Suprapubic skin (tissue), 4 donors: ENCODE results near the gene GMPPA. TPM values are rescaled to one million over a fixed set of nuclear protein-coding genes. Genes with fewer than 3 reads are reported as not detected.

Experiments
- DNase-seq, 2 donors: peaks; one replicate each; pipeline ENCODE4 v3.0.0-alpha.2; 2019; ENCODE audit warnings: low spot score in 2 of 2
- H3K27ac ChIP-seq: fragments of 200-600 bp; sonication (generic); one replicate; pipeline ENCODE4 v1.5.1; 2019
- H3K27me3 ChIP-seq: fragments of 200-600 bp; sonication (generic); one replicate; pipeline ENCODE4 v1.5.1; 2019
- H3K36me3 ChIP-seq: fragments of 200-600 bp; sonication (generic); one replicate; pipeline ENCODE4 v1.5.1; 2019
- H3K4me1 ChIP-seq: fragments of 200-600 bp; sonication (generic); one replicate; pipeline ENCODE4 v1.5.1; 2019
- H3K4me3 ChIP-seq: fragments of 200-600 bp; sonication (generic); one replicate; pipeline ENCODE4 v1.5.1; 2019; ENCODE audit warnings: mild to moderate bottlenecking
- H3K9me3 ChIP-seq: fragments of 200-600 bp; sonication (generic); one replicate; pipeline ENCODE4 v1.5.1; 2019
- CTCF ChIP-seq, 2 donors: fragments of 200-600 bp in 1 of 2; fragments of 450-650 bp in 1 of 2; sonication (generic) in 1 of 2; IDR thresholded peaks; one replicate each; pipeline ENCODE4 v1.5.1; 2016 to 2019; ENCODE audit warnings: antibody characterized with exemption in 2 of 2, mild to moderate bottlenecking in 1 of 2, moderate library complexity in 1 of 2
- EP300 ChIP-seq: sonication (generic); formaldehyde crosslinking; IDR thresholded peaks from one replicate; pipeline ENCODE4 v1.6.1; 2017; ENCODE audit warnings: antibody characterized with exemption
- POLR2A ChIP-seq, 2 donors: fragments of 450-650 bp; IDR thresholded peaks; one replicate each; pipeline ENCODE4 v1.6.1; 2017; ENCODE audit warnings: antibody characterized with exemption in 2 of 2, mild to moderate bottlenecking in 2 of 2, moderate library complexity in 2 of 2
- POLR2AphosphoS5 ChIP-seq, 3 donors: sonication (generic); formaldehyde crosslinking; IDR thresholded peaks; one replicate each; pipeline ENCODE4 v1.6.1; 2017; ENCODE audit warnings: antibody characterized with exemption in 3 of 3
- WGBS: methylation state at CpG from one replicate; pipeline ENCODE4 v1.1.5; 2018; 5-methylcytosine and 5-hydroxymethylcytosine counted together
- total RNA-seq, 4 donors: library from RNA; depleted of rRNA; stranded (reverse); fragments of >200 nt; gene quantifications; one replicate each; pipeline ENCODE4 v1.1.0, GENCODE V29; 2016

The GMPPA gene
- total RNA-seq, 4 donors from 2014 or later: 18.3 to 31.3 (median 22.3) TPM

DNA sequence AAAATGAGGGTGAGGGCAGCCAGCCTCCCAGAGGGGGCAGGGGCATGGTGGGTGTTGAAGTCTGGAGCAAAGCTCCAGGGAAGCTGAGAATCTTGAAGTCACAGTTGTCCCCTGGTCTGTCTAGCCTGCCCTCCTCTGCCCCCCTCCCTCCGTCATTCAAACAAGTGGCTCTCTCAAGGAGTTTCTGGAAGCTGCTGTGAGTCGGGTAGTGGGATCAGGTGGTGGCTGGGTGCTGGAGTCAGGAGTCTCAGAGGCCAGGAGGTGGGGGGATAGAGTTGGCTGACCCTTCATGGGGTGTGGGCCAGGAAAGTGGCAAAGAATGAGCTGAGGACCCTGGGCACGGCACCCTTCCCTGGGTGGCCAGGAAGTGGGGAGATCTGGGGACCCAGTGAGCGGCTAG, 15.1 kb downstream of the GMPPA start:
- no peak for DNase-seq
- Histone ChIP-seq H3K27me3 (peaks cover 95% of the 10 kb centered on the region), H3K4me3 (no peak overlapping the region), H3K4me1 (peaks cover 27% of the 10 kb centered on the region), H3K27ac (no peak overlapping the region), H3K9me3 (no peaks in the 10 kb centered on the region), H3K36me3 (no peaks in the 10 kb centered on the region)
- WGBS: 24% methylated on average over 4 of the region's 4 CpGs
- TF ChIP-seq CTCF (IDR thresholded peaks at IDR 0.05): no peak
- TF ChIP-seq EP300: no peak
- TF ChIP-seq POLR2A (IDR thresholded peaks at IDR 0.05): no peak
- TF ChIP-seq POLR2AphosphoS5 (IDR thresholded peaks at IDR 0.05): no peak

DNA sequence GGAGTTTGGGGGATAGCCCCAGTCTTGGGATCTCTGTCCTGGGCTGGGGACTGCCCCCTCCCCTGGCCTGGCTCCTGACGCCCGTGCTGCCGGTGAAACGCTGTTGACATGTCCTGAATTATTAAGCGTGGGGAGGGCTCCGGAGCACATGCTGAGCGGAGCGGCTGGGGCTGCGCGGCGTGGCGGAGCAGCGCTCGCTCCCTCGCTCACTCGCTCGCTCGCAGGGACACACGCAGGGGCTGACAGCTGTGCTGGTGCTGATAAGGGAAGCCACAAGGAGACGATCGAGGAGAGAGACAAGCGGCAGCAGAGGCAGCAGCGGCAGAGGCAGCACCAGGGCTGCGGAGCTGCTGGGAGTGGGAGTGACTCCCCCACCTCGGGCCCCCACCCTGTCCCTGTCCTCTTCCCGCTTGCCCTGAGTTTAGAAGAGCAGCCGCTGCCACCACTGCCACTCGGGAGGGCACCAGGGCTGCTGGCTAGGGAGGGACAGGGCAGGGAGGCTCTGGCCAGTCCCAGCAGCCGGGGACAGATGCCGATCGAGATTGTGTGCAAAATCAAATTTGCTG, 15.6 kb downstream of the GMPPA start, which contains the start of gene ASIC4:
TSS of gene ASIC4 (plus strand) at position 287 of the 566 bp plus-strand sequence. CDS start at position 530, 243 bp downstream.
- WGBS: 12% methylated on average over 19 of the region's 31 CpGs
- no peak within 1 kb of the TSS for H3K4me3 ChIP-seq
- peaks cover 94% of the 10 kb centered on the region for H3K27me3 ChIP-seq

GRCh38 chr2:219514836-219515235, 16.1 kb downstream of the GMPPA start:
- WGBS: 81% methylated on average over 13 of the region's 21 CpGs
- Histone ChIP-seq H3K9me3 (no peaks in the 10 kb centered on the region), H3K27me3 (peaks cover 93% of the 10 kb centered on the region), H3K4me3 (no peak overlapping the region), H3K4me1 (peaks cover 17% of the 10 kb centered on the region), H3K36me3 (no peaks in the 10 kb centered on the region), H3K27ac (no peak overlapping the region)
- TF ChIP-seq CTCF (IDR thresholded peaks at IDR 0.05) (no peak), EP300 (no peak), POLR2A (IDR thresholded peaks at IDR 0.05) (no peak), POLR2AphosphoS5 (IDR thresholded peaks at IDR 0.05) (no peak)
- no peak for DNase-seq

More for the DNA sequence above, 15.6 kb downstream of the GMPPA start, which contains the start of gene ASIC4:
- no peak for TF ChIP-seq EP300
- TF ChIP-seq CTCF (IDR thresholded peaks at IDR 0.05): no peak
- DNase-seq: no peak
- no peaks in the 10 kb centered on the region for H3K9me3 ChIP-seq
- H3K27ac ChIP-seq: no peak within 1 kb of the TSS
- peaks cover 22% of the 10 kb centered on the region for H3K4me1 ChIP-seq
- no peaks in the 10 kb centered on the region for H3K36me3 ChIP-seq

GRCh38 chr2:219515874-219516629, 17.4 kb downstream of the GMPPA start:
- no peaks in the 10 kb centered on the region for H3K9me3 ChIP-seq
- no peaks in the 10 kb centered on the region for H3K36me3 ChIP-seq
- TF ChIP-seq EP300 (no peak), CTCF (IDR thresholded peaks at IDR 0.05) (no peak), POLR2AphosphoS5 (IDR thresholded peaks at IDR 0.05) (no peak), POLR2A (IDR thresholded peaks at IDR 0.05) (no peak)
- peaks cover 11% of the 10 kb centered on the region for H3K4me1 ChIP-seq
- WGBS: 75% methylated on average over 15 of the region's 17 CpGs
- no peak overlapping the region for H3K4me3 ChIP-seq
- no peak for DNase-seq
- peaks cover 83% of the 10 kb centered on the region for H3K27me3 ChIP-seq
- H3K27ac ChIP-seq: no peak overlapping the region

GRCh38 chr2:219516888-219517287, 18.2 kb downstream of the GMPPA start:
- H3K36me3 ChIP-seq: no peaks in the 10 kb centered on the region
- TF ChIP-seq EP300: no peak
- TF ChIP-seq CTCF (IDR thresholded peaks at IDR 0.05): no peak
- TF ChIP-seq POLR2A (IDR thresholded peaks at IDR 0.05): no peak
- no peak for TF ChIP-seq POLR2AphosphoS5 (IDR thresholded peaks at IDR 0.05)
- 50% methylated on average over 7 of the region's 7 CpGs for WGBS
- peaks cover 16% of the 10 kb centered on the region for H3K4me1 ChIP-seq
- no peak overlapping the region for H3K4me3 ChIP-seq
- H3K9me3 ChIP-seq: no peaks in the 10 kb centered on the region
- H3K27ac ChIP-seq: no peak overlapping the region
- DNase-seq: no peak
- peaks cover 83% of the 10 kb centered on the region for H3K27me3 ChIP-seq
